T-helper 1 cell treated with Interleukin-12 subunit alpha and Interleukin-12 subunit beta and Interleukin-4 antibody, amounts not matched to agents 30 μg/mL and 1 μg/mL, for 36 hours (primary cell): Measurements from ENCODE around the gene PLAC9.

Source experiments
- H3K27ac Mint-ChIP-seq: one replicate; pipeline ENCODE4 v1.8.0; 2021; ENCODE audit warnings: mild to moderate bottlenecking, mixed read lengths
- H3K27me3 Mint-ChIP-seq: one replicate; pipeline ENCODE4 v1.8.0; 2021; ENCODE audit warnings: low read depth, mixed read lengths
- H3K36me3 Mint-ChIP-seq: one replicate; pipeline ENCODE4 v1.8.0; 2021; ENCODE audit warnings: low read depth, mixed read lengths
- H3K4me1 Mint-ChIP-seq: one replicate; pipeline ENCODE4 v1.8.0; 2021; ENCODE audit warnings: low read depth, mixed read lengths
- H3K4me3 Mint-ChIP-seq: one replicate; pipeline ENCODE4 v1.8.0; 2021; ENCODE audit warnings: mild to moderate bottlenecking, moderate library complexity, mixed read lengths
- H3K9me3 Mint-ChIP-seq: one replicate; pipeline ENCODE4 v1.8.0; 2021; ENCODE audit warnings: mixed read lengths

PLAC9 gene

DNA sequence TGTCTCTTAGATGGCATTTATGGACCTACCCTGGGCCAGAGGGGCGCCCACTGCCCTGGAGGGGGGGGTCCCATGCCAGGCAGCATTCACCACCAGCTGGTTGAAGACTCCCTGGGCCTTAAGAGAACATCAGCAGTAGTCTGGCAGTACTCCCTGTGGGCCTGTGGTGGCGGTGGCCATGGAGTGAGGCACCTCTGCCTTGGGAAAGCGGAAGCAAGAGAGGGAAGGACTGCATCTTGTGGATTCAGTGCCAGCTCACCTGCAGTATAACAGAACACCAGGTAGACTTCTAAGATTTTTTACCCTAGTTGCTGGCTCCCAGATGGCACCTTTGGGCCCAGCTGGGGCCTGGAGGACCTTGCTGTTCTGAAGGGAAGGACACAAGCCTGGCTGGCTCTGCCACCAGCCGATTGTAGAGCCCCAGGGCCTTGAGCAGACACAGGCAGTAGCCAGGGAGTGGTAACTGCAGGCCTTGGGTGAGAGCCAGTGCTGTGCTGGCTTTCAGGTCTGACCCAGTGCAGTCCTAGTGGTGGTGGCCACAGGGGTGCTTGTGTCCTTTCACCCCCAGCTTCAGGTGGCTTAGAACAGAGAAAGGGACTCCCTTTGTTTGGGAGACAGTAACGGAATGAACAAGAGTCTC lies 15.8 kb downstream of the PLAC9 start:
- Mint-ChIP-seq H3K9me3 (no peaks in the 10 kb centered on the region), H3K36me3 (peaks cover 35% of the 10 kb centered on the region), H3K4me1 (peaks cover 18% of the 10 kb centered on the region), H3K27ac (no peak overlapping the region), H3K27me3 (no peaks in the 10 kb centered on the region), H3K4me3 (no peak overlapping the region)

DNA sequence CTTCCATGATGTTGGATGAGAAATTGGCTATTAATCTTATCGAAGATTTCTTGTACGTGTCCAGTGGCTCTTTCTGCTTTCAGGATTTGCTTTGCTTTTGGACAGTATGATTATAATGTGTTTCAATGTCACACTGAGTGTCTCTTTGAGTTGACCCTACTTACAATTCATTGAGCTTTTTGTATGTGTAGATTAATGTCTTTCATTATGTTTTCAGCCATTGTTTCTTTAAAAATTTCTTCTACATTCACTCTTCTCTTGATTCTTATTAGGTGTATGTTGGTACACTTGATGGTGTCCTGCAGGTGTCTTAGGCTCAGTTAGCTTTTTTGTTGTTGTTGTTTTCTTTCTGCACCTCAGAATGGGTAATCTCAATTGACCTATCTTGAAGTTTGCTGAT lies 16.6 kb downstream of the PLAC9 start:
- Mint-ChIP-seq H3K4me1 (peaks cover 13% of the 10 kb centered on the region), H3K27ac (no peak overlapping the region), H3K36me3 (peaks cover 41% of the 10 kb centered on the region), H3K4me3 (no peak overlapping the region), H3K9me3 (no peaks in the 10 kb centered on the region), H3K27me3 (no peaks in the 10 kb centered on the region)

DNA sequence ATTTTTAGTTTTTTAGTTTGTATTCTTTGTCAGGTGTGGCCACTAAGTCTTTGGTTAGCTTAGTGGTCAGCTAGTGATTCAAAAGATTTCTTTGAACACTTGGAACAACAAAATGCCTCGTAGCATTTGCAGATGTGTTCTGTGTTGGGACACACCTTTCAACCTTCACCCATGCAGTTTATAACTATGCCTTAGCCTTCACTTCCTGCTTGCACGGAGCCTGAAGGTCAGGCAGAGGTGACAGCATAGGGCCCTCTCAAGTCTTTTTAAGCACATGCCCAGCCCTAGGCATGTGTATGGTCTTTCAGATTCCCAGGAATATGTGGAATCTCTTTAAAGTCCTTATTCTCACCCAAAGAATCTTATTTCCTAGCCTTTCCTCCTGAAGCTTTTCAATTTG lies 17.6 kb downstream of the PLAC9 start:
- Mint-ChIP-seq H3K4me1 (peaks cover 6% of the 10 kb centered on the region), H3K27ac (no peak overlapping the region), H3K4me3 (no peak overlapping the region), H3K36me3 (peaks cover 47% of the 10 kb centered on the region), H3K9me3 (no peaks in the 10 kb centered on the region), H3K27me3 (no peaks in the 10 kb centered on the region)

DNA sequence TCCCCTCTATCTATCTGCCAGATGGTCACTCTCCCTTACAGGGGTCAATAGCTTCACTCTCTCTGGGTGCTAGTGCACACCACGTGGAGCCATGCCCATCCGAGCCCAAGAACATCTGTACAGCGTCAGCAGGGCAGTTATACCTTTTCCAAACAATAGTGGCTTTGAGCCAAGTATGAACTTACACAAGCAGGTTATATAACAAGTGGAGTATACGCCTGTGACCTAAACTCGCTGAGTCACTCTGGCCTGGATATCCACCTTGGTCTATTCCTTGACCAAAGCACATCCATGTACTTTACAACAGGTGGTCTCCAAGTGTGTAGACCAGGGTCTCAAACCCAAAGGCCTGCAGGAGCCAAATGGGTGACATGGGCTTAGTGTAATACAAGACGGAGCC lies 20.3 kb downstream of the PLAC9 start:
- no peak overlapping the region for H3K4me3 Mint-ChIP-seq
- no peaks in the 10 kb centered on the region for H3K4me1 Mint-ChIP-seq
- no peak overlapping the region for H3K27ac Mint-ChIP-seq
- H3K27me3 Mint-ChIP-seq = no peaks in the 10 kb centered on the region
- peaks cover 60% of the 10 kb centered on the region for H3K36me3 Mint-ChIP-seq
- no peaks in the 10 kb centered on the region for H3K9me3 Mint-ChIP-seq

GRCh38 chr10:80153460-80153859 lies 20.9 kb downstream of the PLAC9 start:
- peaks cover 66% of the 10 kb centered on the region for H3K36me3 Mint-ChIP-seq
- no peaks in the 10 kb centered on the region for H3K9me3 Mint-ChIP-seq
- no peak overlapping the region for H3K27ac Mint-ChIP-seq
- H3K4me3 Mint-ChIP-seq = no peak overlapping the region
- no peaks in the 10 kb centered on the region for H3K4me1 Mint-ChIP-seq
- H3K27me3 Mint-ChIP-seq = no peaks in the 10 kb centered on the region

- Mint-ChIP-seq H3K36me3 (peaks cover 64% of the 10 kb centered on the region), H3K4me3 (no peak overlapping the region), H3K27ac (no peak overlapping the region), H3K27me3 (no peaks in the 10 kb centered on the region), H3K9me3 (no peaks in the 10 kb centered on the region), H3K4me1 (peaks cover 8% of the 10 kb centered on the region)
Measured at GRCh38 chr10:80154626-80154977, 22.1 kb downstream of the PLAC9 start.

DNA sequence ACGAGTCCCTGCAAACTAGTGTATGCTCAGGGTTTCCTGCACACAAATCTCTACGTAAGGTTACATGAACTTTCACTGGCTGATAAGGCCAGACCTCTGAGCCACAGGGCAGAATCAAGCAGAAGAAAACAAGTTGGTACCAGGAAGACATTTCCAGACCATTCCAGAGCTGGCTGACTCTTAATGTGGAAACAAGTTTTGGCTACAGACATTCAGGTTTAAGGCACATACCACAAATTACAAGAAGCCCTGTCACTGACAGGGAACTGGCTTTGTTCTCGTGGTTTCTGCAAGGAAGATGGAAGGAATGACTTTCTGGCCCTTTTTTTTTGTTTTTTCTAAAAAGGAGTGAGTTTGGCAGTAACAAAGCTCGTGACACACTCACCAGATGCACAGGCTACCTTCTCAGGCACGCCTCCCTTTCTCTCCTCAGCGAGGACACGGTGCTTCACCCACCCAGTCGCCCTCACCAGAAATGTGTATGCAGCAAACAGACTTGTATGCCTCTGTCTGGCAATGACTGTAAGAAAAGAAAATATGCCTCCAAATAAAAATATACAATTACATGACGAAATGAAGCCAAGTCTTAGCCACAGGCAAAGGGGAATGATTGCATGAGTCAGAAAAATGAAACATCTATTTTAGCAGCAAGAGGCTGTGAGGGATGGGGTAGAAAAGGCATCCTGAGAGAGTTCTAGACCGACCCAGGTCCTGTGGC lies 22.6 kb downstream of the PLAC9 start:
- Mint-ChIP-seq H3K27me3 (no peaks in the 10 kb centered on the region), H3K4me1 (peaks cover 10% of the 10 kb centered on the region), H3K4me3 (no peak overlapping the region), H3K36me3 (peaks cover 64% of the 10 kb centered on the region), H3K27ac (no peak overlapping the region), H3K9me3 (no peaks in the 10 kb centered on the region)

DNA sequence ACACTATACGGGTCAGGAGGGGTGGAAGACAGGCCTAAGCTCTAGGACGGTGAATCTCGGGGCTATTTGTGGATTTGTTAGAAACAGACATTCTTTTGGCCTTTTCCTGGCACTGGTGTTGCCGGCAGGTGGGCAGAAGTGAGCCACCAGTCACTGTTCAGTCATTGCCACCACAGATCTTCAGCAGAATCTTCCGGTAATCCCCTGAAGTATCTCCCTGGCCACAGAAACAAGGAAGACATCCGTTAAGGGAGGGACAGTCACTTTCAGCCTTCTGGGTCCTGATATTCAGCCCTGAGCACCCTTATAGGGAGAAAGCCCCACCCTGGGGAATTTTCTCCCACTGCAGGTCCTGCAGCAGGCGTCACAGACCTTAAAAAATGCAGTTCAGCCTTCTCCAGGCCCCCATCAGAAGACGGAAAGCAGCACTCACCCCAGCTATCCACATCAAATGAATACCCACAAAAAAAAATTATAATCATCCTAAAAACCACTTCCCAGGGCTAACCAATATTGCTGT lies 23.2 kb downstream of the PLAC9 start:
- peaks cover 62% of the 10 kb centered on the region for H3K36me3 Mint-ChIP-seq
- H3K9me3 Mint-ChIP-seq = no peaks in the 10 kb centered on the region
- H3K27ac Mint-ChIP-seq = no peak overlapping the region
- no peak overlapping the region for H3K4me3 Mint-ChIP-seq
- H3K27me3 Mint-ChIP-seq = no peaks in the 10 kb centered on the region
- peaks cover 10% of the 10 kb centered on the region for H3K4me1 Mint-ChIP-seq

GRCh38 chr10:80156216-80156615 lies 23.7 kb downstream of the PLAC9 start:
- H3K27me3 Mint-ChIP-seq = no peaks in the 10 kb centered on the region
- no peak overlapping the region for H3K27ac Mint-ChIP-seq
- peaks cover 10% of the 10 kb centered on the region for H3K4me1 Mint-ChIP-seq
- H3K36me3 Mint-ChIP-seq = peaks cover 63% of the 10 kb centered on the region
- H3K4me3 Mint-ChIP-seq = no peak overlapping the region
- no peaks in the 10 kb centered on the region for H3K9me3 Mint-ChIP-seq

DNA sequence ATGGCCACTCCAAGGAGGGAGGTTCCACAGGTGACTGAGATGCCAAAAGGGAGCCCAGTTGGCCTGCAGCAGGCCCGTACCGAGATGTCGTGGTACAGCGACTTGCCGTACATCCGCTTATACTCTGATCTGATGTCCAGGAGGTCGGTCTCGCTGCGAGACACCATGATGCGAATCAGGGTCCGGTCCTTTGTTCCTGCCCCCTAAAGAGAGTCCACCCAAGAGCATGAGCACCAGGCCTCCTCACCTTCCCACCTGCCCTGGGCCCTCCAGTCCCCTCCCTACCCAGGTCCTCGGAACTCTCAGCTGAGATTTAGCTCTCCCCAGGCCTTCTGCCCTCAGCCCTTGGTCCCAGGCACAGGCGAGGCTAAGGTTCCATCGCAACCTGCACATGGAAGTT lies 25.0 kb downstream of the PLAC9 start:
- Mint-ChIP-seq H3K36me3 (peaks cover 70% of the 10 kb centered on the region), H3K4me1 (peaks cover 10% of the 10 kb centered on the region), H3K27me3 (no peaks in the 10 kb centered on the region), H3K27ac (no peak overlapping the region), H3K4me3 (no peak overlapping the region), H3K9me3 (no peaks in the 10 kb centered on the region)

GRCh38 chr10:80158126-80158525 lies 25.6 kb downstream of the PLAC9 start:
- peak overlapping the region; percentile 24 for H3K27ac Mint-ChIP-seq

DNA sequence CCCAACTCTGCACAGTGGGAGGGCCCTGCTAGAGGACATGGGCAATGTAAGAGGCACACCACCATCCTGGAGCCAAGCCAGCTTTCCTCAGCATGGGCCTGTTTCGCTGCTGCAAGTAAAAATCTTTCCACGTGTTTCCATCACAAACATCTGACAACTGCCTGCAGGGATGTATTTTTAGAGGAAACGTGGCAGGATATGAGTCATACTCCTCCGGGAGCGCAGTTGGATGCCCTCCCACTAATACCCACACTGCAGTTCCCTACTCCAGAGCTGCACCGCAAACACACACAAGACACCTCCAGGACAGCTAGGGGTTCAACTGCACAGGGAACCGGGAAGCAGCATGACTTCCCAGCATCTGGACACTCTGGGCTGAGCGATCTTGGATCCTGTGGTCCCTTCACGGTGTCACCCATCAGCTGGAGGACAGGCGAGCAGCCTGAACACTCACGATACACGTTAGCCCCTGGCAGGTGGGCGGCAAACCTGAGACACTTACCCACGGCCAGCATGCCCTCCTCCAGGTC lies 26.1 kb downstream of the PLAC9 start:
- no peaks in the 10 kb centered on the region for H3K27me3 Mint-ChIP-seq
- H3K36me3 Mint-ChIP-seq = peaks cover 74% of the 10 kb centered on the region
- H3K27ac Mint-ChIP-seq = no peak overlapping the region
- H3K9me3 Mint-ChIP-seq = no peaks in the 10 kb centered on the region
- H3K4me3 Mint-ChIP-seq = no peak overlapping the region
- peaks cover 10% of the 10 kb centered on the region for H3K4me1 Mint-ChIP-seq

More at GRCh38 chr10:80158126-80158525, 25.6 kb downstream of the PLAC9 start:
- Mint-ChIP-seq H3K27me3 (no peaks in the 10 kb centered on the region), H3K4me1 (peaks cover 10% of the 10 kb centered on the region), H3K4me3 (no peak overlapping the region), H3K36me3 (peaks cover 72% of the 10 kb centered on the region), H3K9me3 (no peaks in the 10 kb centered on the region)

GRCh38 chr10:80159166-80159873 lies 26.8 kb downstream of the PLAC9 start:
- no peak overlapping the region for H3K4me3 Mint-ChIP-seq
- H3K27me3 Mint-ChIP-seq = no peaks in the 10 kb centered on the region
- peaks cover 10% of the 10 kb centered on the region for H3K4me1 Mint-ChIP-seq
- peaks cover 77% of the 10 kb centered on the region for H3K36me3 Mint-ChIP-seq
- H3K9me3 Mint-ChIP-seq = no peaks in the 10 kb centered on the region
- H3K27ac Mint-ChIP-seq = peak overlapping the region; percentile 31

GRCh38 chr10:80160361-80161320 lies 28.1 kb downstream of the PLAC9 start:
- no peaks in the 10 kb centered on the region for H3K9me3 Mint-ChIP-seq
- H3K4me1 Mint-ChIP-seq = peaks cover 12% of the 10 kb centered on the region
- H3K36me3 Mint-ChIP-seq = peaks cover 68% of the 10 kb centered on the region
- no peak overlapping the region for H3K27ac Mint-ChIP-seq
- no peaks in the 10 kb centered on the region for H3K27me3 Mint-ChIP-seq
- H3K4me3 Mint-ChIP-seq = no peak overlapping the region
